ENCODE data around the gene MYO1G.

DNA sequence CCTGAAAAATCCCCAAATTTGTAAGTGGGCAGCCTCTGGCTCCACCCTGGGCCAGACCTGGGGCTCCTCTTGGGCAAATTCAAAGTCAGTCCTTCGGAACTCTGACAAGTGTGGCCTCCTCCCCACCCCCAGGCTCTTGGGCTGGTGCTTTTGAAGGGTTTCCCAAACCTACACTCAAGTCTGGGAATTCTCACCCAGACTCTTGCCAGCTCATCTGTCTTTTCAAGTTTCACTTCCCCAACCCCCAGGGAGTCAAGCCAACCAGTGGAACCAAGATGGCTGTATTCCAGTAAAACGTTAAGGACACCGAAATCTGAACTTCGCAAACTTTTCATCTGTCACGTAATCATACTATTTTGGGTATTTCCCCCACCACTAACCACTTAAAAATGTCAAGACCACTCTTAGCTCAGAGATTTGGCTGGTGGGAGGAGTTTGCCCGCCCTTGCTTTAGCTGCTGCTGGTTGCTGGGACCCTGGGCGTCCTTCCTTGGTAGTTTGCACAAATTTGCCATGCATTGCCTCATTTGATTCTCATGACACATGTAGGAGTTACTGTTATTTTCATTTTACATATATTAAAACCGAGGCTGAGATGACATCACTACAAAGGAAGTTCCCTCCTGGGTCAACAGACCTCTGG, 1.7 kb upstream of the MYO1G start:
- TF ChIP-seq, protein P1, sequence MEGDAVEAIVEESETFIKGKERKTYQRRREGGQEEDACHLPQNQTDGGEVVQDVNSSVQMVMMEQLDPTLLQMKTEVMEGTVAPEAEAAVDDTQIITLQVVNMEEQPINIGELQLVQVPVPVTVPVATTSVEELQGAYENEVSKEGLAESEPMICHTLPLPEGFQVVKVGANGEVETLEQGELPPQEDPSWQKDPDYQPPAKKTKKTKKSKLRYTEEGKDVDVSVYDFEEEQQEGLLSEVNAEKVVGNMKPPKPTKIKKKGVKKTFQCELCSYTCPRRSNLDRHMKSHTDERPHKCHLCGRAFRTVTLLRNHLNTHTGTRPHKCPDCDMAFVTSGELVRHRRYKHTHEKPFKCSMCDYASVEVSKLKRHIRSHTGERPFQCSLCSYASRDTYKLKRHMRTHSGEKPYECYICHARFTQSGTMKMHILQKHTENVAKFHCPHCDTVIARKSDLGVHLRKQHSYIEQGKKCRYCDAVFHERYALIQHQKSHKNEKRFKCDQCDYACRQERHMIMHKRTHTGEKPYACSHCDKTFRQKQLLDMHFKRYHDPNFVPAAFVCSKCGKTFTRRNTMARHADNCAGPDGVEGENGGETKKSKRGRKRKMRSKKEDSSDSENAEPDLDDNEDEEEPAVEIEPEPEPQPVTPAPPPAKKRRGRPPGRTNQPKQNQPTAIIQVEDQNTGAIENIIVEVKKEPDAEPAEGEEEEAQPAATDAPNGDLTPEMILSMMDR (IDR thresholded peaks at IDR 0.05; ENCODE audit: insufficient read depth, low read length): no peak
- TF ChIP-seq POLR2AphosphoS5 (IDR thresholded peaks at IDR 0.05; ENCODE audit: low read depth) (no peak), REST (IDR thresholded peaks at IDR 0.05; ENCODE audit: insufficient replicate concordance, low read depth) (no peak), SPI1 (IDR thresholded peaks at IDR 0.05; ENCODE audit: borderline replicate concordance, low read depth) (peak; percentile 37; the same call in 1 of the 2 replicates), GABPA (IDR thresholded peaks at IDR 0.05; ENCODE audit: low read depth) (no peak)

All from HL-60 (cell line).